Endothelial cell of umbilical vein (primary cell): ENCODE results near the gene PDE6C.

Source experiments
- EZH2 ChIP-seq: IDR thresholded peaks from 2 replicates; pipeline ENCODE4 v1.6.1; 2012; ENCODE audit warnings: borderline replicate concordance, low read depth, mild to moderate bottlenecking, moderate library complexity, low read length, inconsistent platforms; ENCODE audit not compliant: severe bottlenecking
- MYC ChIP-seq: IDR thresholded peaks from one replicate; pipeline ENCODE4 v1.6.1; 2011; ENCODE audit warnings: mild to moderate bottlenecking, low read depth, low read length
- POLR2A ChIP-seq: IDR thresholded peaks from 2 replicates; pipeline ENCODE4 v1.6.1; 2012; ENCODE audit warnings: low read depth, mild to moderate bottlenecking, control low read depth, low read length
- POLR2AphosphoS5 ChIP-seq: IDR thresholded peaks from 2 replicates; pipeline ENCODE4 v1.6.1; 2012; ENCODE audit warnings: low read depth, mild to moderate bottlenecking, control low read depth, low read length, moderate library complexity; ENCODE audit not compliant: insufficient read depth
- TF ChIP-seq, protein P1 (sequence below), 2 donors: IDR thresholded peaks; 1 replicate in 1 of 2; 2 replicates in 1 of 2; pipeline ENCODE4 v1.5.1; 2011; ENCODE audit warnings: low read length in 2 of 2, mild to moderate bottlenecking in 2 of 2, moderate library complexity in 2 of 2, control low read depth in 1 of 2, inconsistent platforms in 1 of 2, low read depth in 1 of 2; ENCODE audit not compliant: insufficient read depth in 1 of 2; ENCODE audit errors: extremely low read depth in 1 of 2
- TF ChIP-seq, protein P2 (sequence below): IDR thresholded peaks from 2 replicates; pipeline ENCODE4 v1.6.1; 2011; ENCODE audit not compliant: insufficient read depth, insufficient read length

DNA sequence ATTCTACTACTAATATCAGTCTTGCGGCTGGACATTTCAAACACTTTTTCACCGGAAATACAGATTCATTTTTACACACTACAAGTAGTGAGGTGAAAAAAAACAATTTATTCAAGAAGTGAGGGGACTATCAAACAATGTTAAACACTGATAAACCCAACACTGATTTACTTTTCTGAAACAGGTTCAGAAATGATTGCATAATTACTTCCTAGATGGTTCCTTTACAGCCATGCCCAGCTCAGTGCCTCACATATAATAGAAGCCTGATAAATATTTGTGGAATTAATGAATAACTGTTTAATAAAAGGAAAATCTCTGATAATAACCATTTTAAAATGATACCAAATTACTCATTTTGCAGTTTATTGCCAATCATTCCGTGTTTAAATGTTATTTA, 55.5 kb downstream of the PDE6C start:
- TF ChIP-seq, protein P1, sequence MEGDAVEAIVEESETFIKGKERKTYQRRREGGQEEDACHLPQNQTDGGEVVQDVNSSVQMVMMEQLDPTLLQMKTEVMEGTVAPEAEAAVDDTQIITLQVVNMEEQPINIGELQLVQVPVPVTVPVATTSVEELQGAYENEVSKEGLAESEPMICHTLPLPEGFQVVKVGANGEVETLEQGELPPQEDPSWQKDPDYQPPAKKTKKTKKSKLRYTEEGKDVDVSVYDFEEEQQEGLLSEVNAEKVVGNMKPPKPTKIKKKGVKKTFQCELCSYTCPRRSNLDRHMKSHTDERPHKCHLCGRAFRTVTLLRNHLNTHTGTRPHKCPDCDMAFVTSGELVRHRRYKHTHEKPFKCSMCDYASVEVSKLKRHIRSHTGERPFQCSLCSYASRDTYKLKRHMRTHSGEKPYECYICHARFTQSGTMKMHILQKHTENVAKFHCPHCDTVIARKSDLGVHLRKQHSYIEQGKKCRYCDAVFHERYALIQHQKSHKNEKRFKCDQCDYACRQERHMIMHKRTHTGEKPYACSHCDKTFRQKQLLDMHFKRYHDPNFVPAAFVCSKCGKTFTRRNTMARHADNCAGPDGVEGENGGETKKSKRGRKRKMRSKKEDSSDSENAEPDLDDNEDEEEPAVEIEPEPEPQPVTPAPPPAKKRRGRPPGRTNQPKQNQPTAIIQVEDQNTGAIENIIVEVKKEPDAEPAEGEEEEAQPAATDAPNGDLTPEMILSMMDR (IDR thresholded peaks at IDR 0.05; ENCODE audit: extremely low read depth in 1 of 2, insufficient read depth in 1 of 2, low read depth in 1 of 2, low read length in 2 of 2) = no peak
- TF ChIP-seq POLR2A (no peak), EZH2 (no peak), MYC (no peak), POLR2AphosphoS5 (no peak)
- TF ChIP-seq, protein P2, sequence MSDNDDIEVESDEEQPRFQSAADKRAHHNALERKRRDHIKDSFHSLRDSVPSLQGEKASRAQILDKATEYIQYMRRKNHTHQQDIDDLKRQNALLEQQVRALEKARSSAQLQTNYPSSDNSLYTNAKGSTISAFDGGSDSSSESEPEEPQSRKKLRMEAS = no peak
